Kidney (tissue), 14 donors: ENCODE results near the gene RBPJ. TPM values are rescaled to one million over a fixed set of nuclear protein-coding genes. Genes with fewer than 3 reads are reported as not detected.
A peak's percentile ranks its signal among the peaks of the same experiment; 100 is the strongest.

ENCODE experiments used
- DNase-seq, 5 donors: peaks; one replicate each; pipeline ENCODE4 v3.0.0-alpha.2; 2013 to 2020
- FAIRE-seq: peaks from 2 replicates; lab custom pipeline; 2012; peaks lifted over from hg19 to GRCh38; lab: Jason Lieb, UNC
- H3K27ac ChIP-seq, 2 donors: one replicate each; pipeline ENCODE4 v1.7.0; 2013; ENCODE audit warnings: low read depth in 2 of 2, low read length in 2 of 2, inconsistent platforms in 1 of 2
- H3K27me3 ChIP-seq: one replicate; pipeline ENCODE4 v1.7.1; 2013; ENCODE audit warnings: low read length, inconsistent platforms; ENCODE audit not compliant: control insufficient read depth, insufficient read depth
- H3K36me3 ChIP-seq, 3 donors: one replicate each; pipeline versions ENCODE4 v1.7.0 to v1.7.1; 2013; ENCODE audit warnings: low read length in 3 of 3, control low read depth in 1 of 3, inconsistent platforms in 1 of 3; ENCODE audit not compliant: insufficient read depth in 3 of 3, control insufficient read depth in 2 of 3
- H3K4me1 ChIP-seq, 3 donors: one replicate each; pipeline versions ENCODE4 v1.7.0 to v1.7.1; 2013; ENCODE audit warnings: low read length in 3 of 3, inconsistent platforms in 1 of 3, low read depth in 1 of 3; ENCODE audit not compliant: control insufficient read depth in 2 of 3, insufficient read depth in 2 of 3
- H3K4me3 ChIP-seq, 3 donors: one replicate each; pipeline versions ENCODE4 v1.7.0 to v1.8.1; 2013; ENCODE audit warnings: low read length in 3 of 3, control low read depth in 1 of 3, inconsistent platforms in 1 of 3
- H3K9ac ChIP-seq, 3 donors: one replicate each; pipeline versions ENCODE4 v1.7.0 to v1.7.1; 2013; ENCODE audit warnings: low read length in 3 of 3, control low read depth in 1 of 3, inconsistent platforms in 1 of 3
- H3K9me3 ChIP-seq, 3 donors: one replicate each; pipeline versions ENCODE4 v1.7.0 to v1.7.1; 2013; ENCODE audit warnings: low read length in 3 of 3, control low read depth in 1 of 3, inconsistent platforms in 1 of 3; ENCODE audit not compliant: control insufficient read depth in 2 of 3, insufficient read depth in 1 of 3
- intact Hi-C: fragments of 100-400 bp; cut with DNase I; formaldehyde crosslinking; loops from one replicate; pipeline ENCODE4 v1.11.1; 2022
- polyA plus RNA-seq: library from polyadenylated mRNA; stranded (reverse); fragments of 350-450 nt; fragmentation: Illumina TruSeq; extraction: RNeasy Lipid Tissue Mini Kit (QIAGEN cat#74804); gene quantifications from one replicate; pipeline ENCODE4 v1.2.3, GENCODE V29; 2014; ENCODE audit warnings: low read depth, low replicate concordance; ENCODE audit not compliant: insufficient read depth
- total RNA-seq: library from RNA; stranded (reverse); fragmentation: NEBNext Ultra II Directional; extraction: Animal tissue kit (Norgen Biotek cat#: 25700); gene quantifications from one replicate; pipeline ENCODE4 v1.2.1, GENCODE V29; 2021
- TF ChIP-seq, protein P1 (sequence below): IDR thresholded peaks from 3 replicates; pipeline ENCODE4 v1.5.1; 2012; ENCODE audit warnings: mild to moderate bottlenecking, moderate library complexity, borderline replicate concordance; ENCODE audit not compliant: insufficient read depth; ENCODE audit errors: extremely low read depth
- donor health status: control.
- donor health status: control.
- donor health status: control.
- donor health status: control.
- donor health status: control.
- donor health status: DM: yes; HTN: yes; CAD: no.
- donor health status: Normal renal cell carcinoma (clear cell type).

Gene RBPJ
- total and polyA plus RNA-seq, 2 donors from 2014 or later: 28.5 to 77.6 TPM

DNA sequence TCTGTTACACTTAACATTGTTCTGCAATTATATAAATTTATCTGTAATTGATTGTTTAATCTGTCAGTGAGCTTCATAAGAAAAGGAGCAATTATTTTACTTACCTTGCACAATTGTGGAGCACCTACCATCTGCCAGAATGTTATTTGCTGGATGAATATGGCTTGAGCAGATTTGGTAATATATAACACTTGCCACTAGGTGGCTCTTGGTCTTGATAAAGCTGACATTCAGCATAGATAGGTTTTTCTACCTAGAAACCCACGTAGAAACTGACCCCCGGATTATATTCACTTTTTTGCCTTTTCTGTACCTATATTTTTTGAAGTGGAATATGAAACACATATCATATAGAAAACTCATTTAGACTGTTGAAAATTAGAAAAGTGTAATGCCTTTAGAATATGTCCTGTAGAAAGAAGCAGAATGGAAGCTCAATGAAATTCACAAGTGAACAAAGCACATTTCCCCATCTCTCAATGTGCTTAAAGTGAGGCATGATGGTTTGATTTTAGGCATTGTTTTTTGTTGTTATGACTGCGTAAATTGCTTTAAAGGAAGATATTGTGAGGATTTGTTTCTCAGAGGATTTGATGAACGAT is 9.5 kb downstream of the RBPJ start:
- FAIRE-seq (peak; percentile 70), DNase-seq (peak in 2 of 5 donors; percentile 69 to 71)
- Histone ChIP-seq H3K36me3 (no peaks in the 10 kb centered on the region), H3K4me3 (no peak overlapping the region), H3K27me3 (no peaks in the 10 kb centered on the region), H3K27ac (no peak overlapping the region), H3K9ac (no peak overlapping the region), H3K4me1 (peaks cover 0 to 2% (median 0%) of the 10 kb centered on the region in 3 donors), H3K9me3 (no peaks in the 10 kb centered on the region)
- TF ChIP-seq, protein P1, sequence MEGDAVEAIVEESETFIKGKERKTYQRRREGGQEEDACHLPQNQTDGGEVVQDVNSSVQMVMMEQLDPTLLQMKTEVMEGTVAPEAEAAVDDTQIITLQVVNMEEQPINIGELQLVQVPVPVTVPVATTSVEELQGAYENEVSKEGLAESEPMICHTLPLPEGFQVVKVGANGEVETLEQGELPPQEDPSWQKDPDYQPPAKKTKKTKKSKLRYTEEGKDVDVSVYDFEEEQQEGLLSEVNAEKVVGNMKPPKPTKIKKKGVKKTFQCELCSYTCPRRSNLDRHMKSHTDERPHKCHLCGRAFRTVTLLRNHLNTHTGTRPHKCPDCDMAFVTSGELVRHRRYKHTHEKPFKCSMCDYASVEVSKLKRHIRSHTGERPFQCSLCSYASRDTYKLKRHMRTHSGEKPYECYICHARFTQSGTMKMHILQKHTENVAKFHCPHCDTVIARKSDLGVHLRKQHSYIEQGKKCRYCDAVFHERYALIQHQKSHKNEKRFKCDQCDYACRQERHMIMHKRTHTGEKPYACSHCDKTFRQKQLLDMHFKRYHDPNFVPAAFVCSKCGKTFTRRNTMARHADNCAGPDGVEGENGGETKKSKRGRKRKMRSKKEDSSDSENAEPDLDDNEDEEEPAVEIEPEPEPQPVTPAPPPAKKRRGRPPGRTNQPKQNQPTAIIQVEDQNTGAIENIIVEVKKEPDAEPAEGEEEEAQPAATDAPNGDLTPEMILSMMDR: peak; percentile 65
- intact Hi-C loops: no loop called here

DNA sequence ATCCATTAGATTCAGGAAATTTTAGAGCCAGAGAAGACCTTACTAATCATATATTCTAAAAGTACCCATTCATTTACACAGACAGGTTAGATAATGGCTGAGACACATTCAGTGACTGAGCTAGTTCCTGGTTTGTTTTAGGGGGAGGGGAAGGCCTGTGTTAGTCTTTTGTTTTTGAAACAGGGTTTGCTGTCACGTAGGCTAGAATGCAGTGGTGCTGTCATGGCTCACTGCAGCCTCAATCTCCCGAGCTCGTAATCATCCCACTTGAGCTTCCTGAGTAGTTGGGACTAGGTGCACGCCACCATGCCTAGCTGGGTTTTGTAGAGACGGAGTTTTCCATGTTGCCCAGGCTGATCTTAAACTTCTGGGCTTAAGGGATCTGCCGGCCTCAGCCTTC is 10.1 kb downstream of the RBPJ start:
- H3K4me1 ChIP-seq: peaks cover 0 to 2% (median 0%) of the 10 kb centered on the region in 3 donors
- H3K27ac ChIP-seq: no peak overlapping the region
- DNase-seq: peak in 1 of 5 donors; percentile 31
- no peaks in the 10 kb centered on the region for H3K36me3 ChIP-seq
- H3K9me3 ChIP-seq: no peaks in the 10 kb centered on the region
- no peaks in the 10 kb centered on the region for H3K27me3 ChIP-seq
- no peak overlapping the region for H3K9ac ChIP-seq
- TF ChIP-seq, protein P1: no peak
- H3K4me3 ChIP-seq: no peak overlapping the region
- FAIRE-seq: no peak
- intact Hi-C loops: no loop called here

DNA sequence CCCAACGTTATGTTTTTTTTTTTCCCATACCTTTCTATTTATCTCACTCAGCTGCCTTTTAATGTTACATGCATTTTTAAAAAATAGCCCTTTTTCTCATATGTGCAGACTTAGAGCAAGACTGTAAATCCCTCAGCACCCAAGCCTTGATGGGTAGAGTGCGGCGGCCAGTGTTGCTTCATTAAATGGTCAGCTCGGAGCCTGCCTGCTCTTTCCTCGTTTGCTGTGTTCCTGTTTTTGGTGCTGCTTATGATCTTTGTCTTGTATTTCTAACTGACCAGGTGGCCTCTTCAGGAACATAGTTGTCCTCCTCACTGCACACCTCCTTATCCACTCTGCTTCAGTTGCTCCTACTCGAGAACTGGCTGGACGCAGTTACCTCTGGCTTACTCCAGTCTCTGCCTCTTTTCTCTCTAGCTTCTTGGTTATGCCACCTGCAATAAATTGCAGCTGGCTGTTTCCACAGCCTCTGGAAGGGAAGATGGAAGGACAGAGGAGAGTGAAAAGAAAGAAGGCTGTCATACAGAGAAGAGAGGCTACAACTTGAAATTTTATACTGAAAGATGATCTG is 10.7 kb downstream of the RBPJ start:
- Histone ChIP-seq H3K36me3 (no peaks in the 10 kb centered on the region), H3K4me1 (peaks cover 0 to 2% (median 0%) of the 10 kb centered on the region in 3 donors), H3K27me3 (no peaks in the 10 kb centered on the region), H3K4me3 (no peak overlapping the region), H3K9ac (no peak overlapping the region), H3K27ac (no peak overlapping the region), H3K9me3 (no peaks in the 10 kb centered on the region)
- TF ChIP-seq, protein P1: no peak
- FAIRE-seq (no peak), DNase-seq (no peak)
- intact Hi-C loops: no loop called here
